SK-N-SH (cell line): ENCODE results near the gene ZNF25.

ENCODE experiments used
- MXI1 ChIP-seq: IDR thresholded peaks from 2 replicates; pipeline ENCODE4 v1.6.1; 2012; ENCODE audit warnings: mild to moderate bottlenecking, low read depth, low read length, improper control_type of control experiment
- POLR2AphosphoS5 ChIP-seq: IDR thresholded peaks from 2 replicates; pipeline ENCODE4 v1.6.1; 2012; ENCODE audit warnings: low read depth, low read length
- RCOR1 ChIP-seq: fragments of 150-350 bp; IDR thresholded peaks from 2 replicates; pipeline ENCODE4 v1.6.1; 2017; ENCODE audit warnings: antibody characterized with exemption, low read length
- TAF1 ChIP-seq: IDR thresholded peaks from 2 replicates; pipeline ENCODE4 v1.6.1; 2012; ENCODE audit warnings: low read depth, mild to moderate bottlenecking, low read length, moderate library complexity, borderline replicate concordance
- TEAD4 ChIP-seq: IDR thresholded peaks from 2 replicates; pipeline ENCODE4 v1.4.0; 2012; ENCODE audit warnings: mild to moderate bottlenecking, borderline replicate concordance; ENCODE audit not compliant: insufficient read depth
- YY1 ChIP-seq: IDR thresholded peaks from 2 replicates; pipeline ENCODE4 v1.4.0; 2012; ENCODE audit warnings: low read depth, mild to moderate bottlenecking
- TF ChIP-seq, protein P1 (sequence below): fragments of 200-600 bp; sonication (generic); IDR thresholded peaks from 2 replicates; pipeline ENCODE4 v1.6.1; 2017; ENCODE audit warnings: antibody characterized with exemption, mild to moderate bottlenecking, moderate library complexity
- TF ChIP-seq, protein P2 (sequence below): IDR thresholded peaks from 2 replicates; pipeline ENCODE4 v1.6.1; 2012; ENCODE audit warnings: mild to moderate bottlenecking, low read depth, low read length, moderate library complexity

DNA sequence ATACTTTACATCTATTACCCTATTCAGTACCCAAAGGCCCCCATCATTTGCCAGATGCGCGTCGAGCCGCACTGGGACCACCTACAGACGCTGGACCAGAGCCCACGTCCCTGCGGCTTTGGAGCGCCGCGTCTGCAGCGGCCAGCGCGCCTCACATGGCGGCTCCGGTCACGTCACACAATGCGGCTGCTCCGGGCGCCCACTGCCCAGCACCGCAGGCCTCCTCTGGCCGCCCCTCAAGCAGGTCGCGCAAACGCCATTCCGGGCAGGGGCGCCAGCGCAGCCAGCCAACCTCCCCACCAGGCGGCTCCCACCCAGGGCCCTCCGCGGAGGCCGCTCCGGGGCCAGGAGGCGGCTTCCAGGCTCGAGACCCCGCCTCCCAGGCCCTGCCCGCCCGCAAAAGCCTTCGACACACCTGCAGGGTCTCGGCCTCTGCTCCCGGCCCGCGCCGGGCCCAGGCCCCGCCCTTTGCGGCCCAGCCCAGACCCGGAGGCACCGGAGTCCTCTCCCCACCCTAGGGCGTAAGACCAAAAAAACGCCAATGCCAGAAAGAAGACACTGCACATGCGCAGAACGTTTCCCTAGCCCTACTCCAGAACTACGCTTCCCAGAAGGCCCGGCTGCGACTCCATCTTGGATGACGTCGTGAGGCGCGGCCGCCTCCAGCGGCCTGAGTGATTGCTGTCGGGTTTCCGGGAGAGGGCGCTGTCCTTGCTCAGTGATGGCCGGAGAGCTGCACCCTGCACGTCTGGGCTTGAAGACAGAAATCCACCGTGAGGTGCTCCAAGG lies at the start of gene ZNF25:
- TF ChIP-seq, protein P1, sequence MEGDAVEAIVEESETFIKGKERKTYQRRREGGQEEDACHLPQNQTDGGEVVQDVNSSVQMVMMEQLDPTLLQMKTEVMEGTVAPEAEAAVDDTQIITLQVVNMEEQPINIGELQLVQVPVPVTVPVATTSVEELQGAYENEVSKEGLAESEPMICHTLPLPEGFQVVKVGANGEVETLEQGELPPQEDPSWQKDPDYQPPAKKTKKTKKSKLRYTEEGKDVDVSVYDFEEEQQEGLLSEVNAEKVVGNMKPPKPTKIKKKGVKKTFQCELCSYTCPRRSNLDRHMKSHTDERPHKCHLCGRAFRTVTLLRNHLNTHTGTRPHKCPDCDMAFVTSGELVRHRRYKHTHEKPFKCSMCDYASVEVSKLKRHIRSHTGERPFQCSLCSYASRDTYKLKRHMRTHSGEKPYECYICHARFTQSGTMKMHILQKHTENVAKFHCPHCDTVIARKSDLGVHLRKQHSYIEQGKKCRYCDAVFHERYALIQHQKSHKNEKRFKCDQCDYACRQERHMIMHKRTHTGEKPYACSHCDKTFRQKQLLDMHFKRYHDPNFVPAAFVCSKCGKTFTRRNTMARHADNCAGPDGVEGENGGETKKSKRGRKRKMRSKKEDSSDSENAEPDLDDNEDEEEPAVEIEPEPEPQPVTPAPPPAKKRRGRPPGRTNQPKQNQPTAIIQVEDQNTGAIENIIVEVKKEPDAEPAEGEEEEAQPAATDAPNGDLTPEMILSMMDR, result peak; percentile 85
- peak; percentile 98 for TF ChIP-seq YY1
- TF ChIP-seq TEAD4, result no peak
- peak; percentile 50; the same call in 1 of the 2 replicates for TF ChIP-seq TAF1
- TF ChIP-seq RCOR1, result peak; percentile 27; the same call in 1 of the 2 replicates
- TF ChIP-seq, protein P2, sequence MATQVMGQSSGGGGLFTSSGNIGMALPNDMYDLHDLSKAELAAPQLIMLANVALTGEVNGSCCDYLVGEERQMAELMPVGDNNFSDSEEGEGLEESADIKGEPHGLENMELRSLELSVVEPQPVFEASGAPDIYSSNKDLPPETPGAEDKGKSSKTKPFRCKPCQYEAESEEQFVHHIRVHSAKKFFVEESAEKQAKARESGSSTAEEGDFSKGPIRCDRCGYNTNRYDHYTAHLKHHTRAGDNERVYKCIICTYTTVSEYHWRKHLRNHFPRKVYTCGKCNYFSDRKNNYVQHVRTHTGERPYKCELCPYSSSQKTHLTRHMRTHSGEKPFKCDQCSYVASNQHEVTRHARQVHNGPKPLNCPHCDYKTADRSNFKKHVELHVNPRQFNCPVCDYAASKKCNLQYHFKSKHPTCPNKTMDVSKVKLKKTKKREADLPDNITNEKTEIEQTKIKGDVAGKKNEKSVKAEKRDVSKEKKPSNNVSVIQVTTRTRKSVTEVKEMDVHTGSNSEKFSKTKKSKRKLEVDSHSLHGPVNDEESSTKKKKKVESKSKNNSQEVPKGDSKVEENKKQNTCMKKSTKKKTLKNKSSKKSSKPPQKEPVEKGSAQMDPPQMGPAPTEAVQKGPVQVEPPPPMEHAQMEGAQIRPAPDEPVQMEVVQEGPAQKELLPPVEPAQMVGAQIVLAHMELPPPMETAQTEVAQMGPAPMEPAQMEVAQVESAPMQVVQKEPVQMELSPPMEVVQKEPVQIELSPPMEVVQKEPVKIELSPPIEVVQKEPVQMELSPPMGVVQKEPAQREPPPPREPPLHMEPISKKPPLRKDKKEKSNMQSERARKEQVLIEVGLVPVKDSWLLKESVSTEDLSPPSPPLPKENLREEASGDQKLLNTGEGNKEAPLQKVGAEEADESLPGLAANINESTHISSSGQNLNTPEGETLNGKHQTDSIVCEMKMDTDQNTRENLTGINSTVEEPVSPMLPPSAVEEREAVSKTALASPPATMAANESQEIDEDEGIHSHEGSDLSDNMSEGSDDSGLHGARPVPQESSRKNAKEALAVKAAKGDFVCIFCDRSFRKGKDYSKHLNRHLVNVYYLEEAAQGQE, result no peak
- TF ChIP-seq MXI1, result peak; percentile 66
- peak; percentile 78 for TF ChIP-seq POLR2AphosphoS5
